Tibial nerve (tissue), 4 donors: ENCODE results near the gene LRRC75A. TPM values are rescaled to one million over a fixed set of nuclear protein-coding genes. Genes with fewer than 3 reads are reported as not detected.
"Not testable (repeated sequence)": the region's sequence is repeated elsewhere in the genome, so short reads cannot be mapped to it uniquely, and the experiment has no call there.

Experiments used
- DNase-seq, 2 donors: peaks; one replicate each; pipeline ENCODE4 v3.0.0-alpha.2; 2019; ENCODE audit warnings: low spot score in 2 of 2
- H3K27ac ChIP-seq, 4 donors: fragments of 200-600 bp; sonication (generic) in 3 of 4; one replicate each; pipeline ENCODE4 v1.5.1; 2017 to 2019; ENCODE audit warnings: mild to moderate bottlenecking in 1 of 4
- H3K27me3 ChIP-seq, 2 donors: fragments of 200-600 bp; sonication (generic) in 1 of 2; one replicate each; pipeline versions ENCODE4 v1.5.1 to v1.6.0; 2017 to 2019
- H3K36me3 ChIP-seq, 3 donors: fragments of 200-600 bp; sonication (generic); one replicate each; pipeline ENCODE4 v1.5.1; 2018 to 2019
- H3K4me1 ChIP-seq, 4 donors: fragments of 200-600 bp; sonication (generic) in 3 of 4; one replicate each; pipeline ENCODE4 v1.5.1; 2017 to 2019
- H3K4me3 ChIP-seq, 4 donors: fragments of 200-600 bp; sonication (generic) in 3 of 4; one replicate each; pipeline ENCODE4 v1.5.1; 2017 to 2019; ENCODE audit warnings: mild to moderate bottlenecking in 1 of 4, moderate library complexity in 1 of 4
- H3K9me3 ChIP-seq, 4 donors: fragments of 200-600 bp; sonication (generic) in 3 of 4; one replicate each; pipeline ENCODE4 v1.5.1; 2017 to 2019
- CTCF ChIP-seq, 5 experiments: fragments of 200-600 bp in 3 of 5; fragments of 450-650 bp in 2 of 5; sonication (generic) in 3 of 5; IDR thresholded peaks; one replicate each; pipeline ENCODE4 v1.5.1; 2016 to 2019; ENCODE audit warnings: antibody characterized with exemption in 5 of 5, mild to moderate bottlenecking in 3 of 5, moderate library complexity in 2 of 5
- EP300 ChIP-seq, 2 donors: sonication (generic); formaldehyde crosslinking; IDR thresholded peaks; one replicate each; pipeline ENCODE4 v1.6.1; 2017; ENCODE audit warnings: antibody characterized with exemption in 2 of 2, mild to moderate bottlenecking in 1 of 2
- POLR2A ChIP-seq, 2 donors: fragments of 450-650 bp; IDR thresholded peaks; one replicate each; pipeline ENCODE4 v1.6.1; 2017; ENCODE audit warnings: antibody characterized with exemption in 2 of 2, mild to moderate bottlenecking in 2 of 2, moderate library complexity in 2 of 2
- WGBS, 2 donors: methylation state at CpG; one replicate each; pipeline ENCODE4 v1.1.5; 2018; 5-methylcytosine and 5-hydroxymethylcytosine counted together
- small RNA-seq: library from RNA; depleted of rRNA; stranded (forward); fragments of <200 nt; gene quantifications from one replicate; pipeline ENCODE3, GENCODE V24; 2016
- total RNA-seq, 4 donors: library from RNA; depleted of rRNA; stranded (reverse); fragments of >200 nt; gene quantifications; one replicate each; pipeline ENCODE4 v1.1.0, GENCODE V29; 2016

LRRC75A gene
- total RNA-seq, 4 donors from 2014 or later = 2.9 to 10.3 (median 5.4) TPM

- Histone ChIP-seq H3K36me3 (no peaks in the 10 kb centered on the region), H3K9me3 (no peaks in the 10 kb centered on the region), H3K4me3 (peak overlapping the region; percentile 34 to 53 (median 41)), H3K27me3 (peaks cover 0 to 13% of the 10 kb centered on the region in 2 donors), H3K27ac (peak overlapping the region in 2 of 4 donors; percentile 55 to 80), H3K4me1 (peaks cover 0 to 26% (median 9%) of the 10 kb centered on the region in 4 donors)
- TF ChIP-seq EP300 (IDR thresholded peaks at IDR 0.05) (no peak), POLR2A (IDR thresholded peaks at IDR 0.05) (no peak), CTCF (IDR thresholded peaks at IDR 0.05) (no peak)
- 8 to 9% methylated on average over 64 to 67 of the region's 67 CpGs for WGBS, 2 donors
- DNase-seq = no peak
Measured at GRCh38 chr17:16406742-16407674, 85.0 kb downstream of the LRRC75A start.

GRCh38 chr17:16403847-16404246, 88.1 kb downstream of the LRRC75A start:
- not testable (repeated sequence) for DNase-seq, H3K36me3 ChIP-seq, H3K9me3 ChIP-seq, H3K4me3 ChIP-seq, H3K27ac ChIP-seq
- H3K4me1 ChIP-seq = peaks cover 0 to 26% (median 9%) of the 10 kb centered on the region in 4 donors
- H3K27me3 ChIP-seq = peaks cover 0 to 13% of the 10 kb centered on the region in 2 donors
- WGBS, 2 donors = 90 to 92% methylated on average over 9 of the region's 9 CpGs

- H3K27me3 ChIP-seq = no peaks in the 10 kb centered on the region
- no peak overlapping the region for H3K4me3 ChIP-seq
- no peaks in the 10 kb centered on the region for H3K9me3 ChIP-seq
- H3K4me1 ChIP-seq = no peaks in the 10 kb centered on the region
- WGBS, 2 donors = 63 to 64% methylated on average over 9 of the region's 9 CpGs
- H3K27ac ChIP-seq = no peak overlapping the region
- DNase-seq = no peak
- no peaks in the 10 kb centered on the region for H3K36me3 ChIP-seq
- TF ChIP-seq EP300 (IDR thresholded peaks at IDR 0.05) (no peak), CTCF (IDR thresholded peaks at IDR 0.05) (no peak), POLR2A (IDR thresholded peaks at IDR 0.05) (no peak)
Measured at GRCh38 chr17:16398270-16399267, 93.4 kb downstream of the LRRC75A start.

- WGBS, 2 donors = 48 to 83% methylated on average over 2 of the region's 2 CpGs
- H3K27me3 ChIP-seq, H3K36me3 ChIP-seq, H3K4me1 ChIP-seq, H3K9me3 ChIP-seq, H3K27ac ChIP-seq, H3K4me3 ChIP-seq, DNase-seq: not testable (repeated sequence)
Measured at GRCh38 chr17:16396693-16397092, 95.3 kb downstream of the LRRC75A start.

GRCh38 chr17:16395887-16396286, 96.1 kb downstream of the LRRC75A start:
- H3K27ac ChIP-seq, H3K27me3 ChIP-seq, H3K4me1 ChIP-seq, DNase-seq, H3K36me3 ChIP-seq, H3K4me3 ChIP-seq, H3K9me3 ChIP-seq: not testable (repeated sequence)
- 51 to 69% methylated on average over 4 of the region's 4 CpGs for WGBS, 2 donors

- WGBS, 2 donors = 86 to 89% methylated on average over 11 of the region's 11 CpGs
- DNase-seq = not testable (repeated sequence)
Measured at GRCh38 chr17:16392491-16392890, 99.5 kb downstream of the LRRC75A start.

More at GRCh38 chr17:16392491-16392890, 99.5 kb downstream of the LRRC75A start:
- H3K9me3 ChIP-seq, H3K36me3 ChIP-seq, H3K27ac ChIP-seq, H3K4me1 ChIP-seq, H3K27me3 ChIP-seq, H3K4me3 ChIP-seq: not testable (repeated sequence)

Small RNA genes within 50 kb of the gene (small RNA-seq; reads per million reads assigned to genes)
- gene SNORD49A (not detected), gene SNORD65 (not detected)

Other genes with a start within 250 kb of the LRRC75A start
- gene CENPV, start 138.7 kb downstream of the LRRC75A start, total RNA-seq = 10 to 100 TPM in 3 of 4 donors, 1 to 10 TPM in 1; 8.5 to 23.1 (median 12.8) TPM
- gene UBB, start 111.1 kb downstream of the LRRC75A start, total RNA-seq = 100 to 1,000 TPM; 435 to 666 (median 472) TPM
- 10 to 100 TPM; 10.5 to 19.9 (median 16.9) TPM for gene TRPV2, start 76.6 kb downstream of the LRRC75A start, total RNA-seq
- gene ZNF287, start 77.0 kb upstream of the LRRC75A start, total RNA-seq = 10 to 100 TPM in 2 of 4 donors, 1 to 10 TPM in 2; 4.8 to 11.0 (median 8.8) TPM
- 1 to 10 TPM; 5.2 to 7.8 (median 6.6) TPM for gene ZNF624, start 161.7 kb upstream of the LRRC75A start, total RNA-seq
- gene CCDC144A, start 198.0 kb upstream of the LRRC75A start, total RNA-seq = 10 to 100 TPM in 1 of 4 donors, 1 to 10 TPM in 3; 5.1 to 27.3 (median 5.6) TPM